ENCODE measurements around the gene CPNE1.

- TF ChIP-seq CTCF (conservative IDR thresholded peaks at IDR 0.05 in 1 of 2, IDR thresholded peaks at IDR 0.05 in 1 of 2; ENCODE audit: low read depth in 1 of 2, low read length in 2 of 2) (no peak), EZH2 (IDR thresholded peaks at IDR 0.05; ENCODE audit: low read length, missing control alignments) (no peak)
Measured at GRCh38 chr20:35695245-35695749, 30.6 kb upstream of the CPNE1 start.

All from fibroblast of lung (primary cell).